PC-9 (cell line): ENCODE measurements around the gene CTSW. TPM values are rescaled to one million over a fixed set of nuclear protein-coding genes. Genes with fewer than 3 reads are reported as not detected.
A peak's percentile ranks its signal among the peaks of the same experiment; 100 is the strongest.

Experiments
- BruUV-seq: library from RNA; stranded (reverse); fragments of 400-500 nt; replicated peaks from 2 replicates; lab custom pipeline; 2021; lab: Mats Ljungman, UMichigan
- CTCF ChIA-PET: fragments of 300-600 bp; sonication (Branson Sonifier 250); formaldehyde crosslinking; loops from one replicate; lab custom pipeline; 2022; ENCODE audit warnings: antibody characterized with exemption; lab: Charles Lee
- POLR2A ChIA-PET: fragments of 300-600 bp; sonication (Branson Sonifier 250); formaldehyde crosslinking; loops from one replicate; lab custom pipeline; 2022; ENCODE audit warnings: antibody characterized with exemption; ENCODE audit not compliant: unreplicated experiment; lab: Charles Lee
- DNase-seq, 2 experiments: peaks; one replicate each; pipeline versions ENCODE4 v3.0.0 to v3.0.0-alpha.2; 2015 to 2022; ENCODE audit warnings: mixed read lengths in 1 of 2
- H2AFZ ChIP-seq: fragments of 200-600 bp; sonication (generic); 2 replicates; pipeline ENCODE4 v1.8.1; 2017; ENCODE audit warnings: antibody characterized with exemption
- H3F3A ChIP-seq: fragments of 200-600 bp; sonication (generic); 2 replicates; pipeline ENCODE4 v1.8.1; 2017; ENCODE audit warnings: antibody characterized with exemption, mild to moderate bottlenecking, low read depth; ENCODE audit not compliant: insufficient read depth
- H3K27ac ChIP-seq: fragments of 200-600 bp; sonication (generic); 2 replicates; pipeline ENCODE4 v1.6.1; 2016; ENCODE audit warnings: mixed run types
- H3K27me3 ChIP-seq: fragments of 200-600 bp; sonication (generic); 2 replicates; pipeline ENCODE4 v1.6.1; 2016; ENCODE audit warnings: low read depth, mixed run types; ENCODE audit not compliant: insufficient read depth
- H3K36me3 ChIP-seq: fragments of 200-600 bp; sonication (generic); 2 replicates; pipeline ENCODE4 v1.6.1; 2016; ENCODE audit warnings: low read depth, mixed run types
- H3K4me1 ChIP-seq: fragments of 200-600 bp; sonication (generic); replicated peaks from 2 replicates; pipeline ENCODE4 v1.6.1; 2016; ENCODE audit warnings: mixed run types; ENCODE audit not compliant: insufficient read depth
- H3K4me2 ChIP-seq: fragments of 200-600 bp; sonication (generic); 2 replicates; pipeline ENCODE4 v1.6.1; 2017; ENCODE audit warnings: mixed run types
- H3K4me3 ChIP-seq: fragments of 200-600 bp; sonication (generic); 2 replicates; pipeline ENCODE4 v1.6.1; 2016; ENCODE audit warnings: mixed run types
- H3K79me2 ChIP-seq: fragments of 200-600 bp; sonication (generic); 2 replicates; pipeline ENCODE4 v1.6.1; 2017; ENCODE audit warnings: low read depth, mixed run types
- H3K9me2 ChIP-seq: fragments of 200-600 bp; sonication (generic); 2 replicates; pipeline ENCODE4 v1.8.1; 2017; ENCODE audit warnings: mild to moderate bottlenecking; ENCODE audit not compliant: insufficient read depth
- H3K9me3 ChIP-seq: fragments of 200-600 bp; sonication (generic); 2 replicates; pipeline ENCODE4 v1.8.1; 2016; ENCODE audit warnings: low read depth; ENCODE audit not compliant: insufficient read depth
- H4K20me1 ChIP-seq: fragments of 200-600 bp; sonication (generic); 2 replicates; pipeline ENCODE4 v1.8.1; 2017; ENCODE audit not compliant: insufficient read depth
- EZH2 ChIP-seq: fragments of 200-600 bp; sonication (generic); IDR thresholded peaks from 2 replicates; pipeline ENCODE4 v1.8.0; 2017; ENCODE audit warnings: antibody characterized with exemption, low read depth
- intact Hi-C: fragments of 100-400 bp; cut with micrococcal nuclease; formaldehyde crosslinking; loops from one replicate; pipeline ENCODE4 v1.10.0; 2022; ENCODE audit not compliant: unreplicated experiment
- total RNA-seq: library from RNA; stranded (reverse); gene quantifications from 2 replicates; pipeline ENCODE4 v1.2.3, GENCODE V29; 2021
- TF ChIP-seq, protein P1 (sequence below): fragments of 200-600 bp; sonication (generic); conservative IDR thresholded peaks from 2 replicates; pipeline ENCODE4 v1.6.1; 2017; ENCODE audit warnings: mixed run types, antibody characterized with exemption, mild to moderate bottlenecking, moderate library complexity

Gene CTSW
- total RNA-seq, 1 experiment from 2014 or later: not detected

DNA sequence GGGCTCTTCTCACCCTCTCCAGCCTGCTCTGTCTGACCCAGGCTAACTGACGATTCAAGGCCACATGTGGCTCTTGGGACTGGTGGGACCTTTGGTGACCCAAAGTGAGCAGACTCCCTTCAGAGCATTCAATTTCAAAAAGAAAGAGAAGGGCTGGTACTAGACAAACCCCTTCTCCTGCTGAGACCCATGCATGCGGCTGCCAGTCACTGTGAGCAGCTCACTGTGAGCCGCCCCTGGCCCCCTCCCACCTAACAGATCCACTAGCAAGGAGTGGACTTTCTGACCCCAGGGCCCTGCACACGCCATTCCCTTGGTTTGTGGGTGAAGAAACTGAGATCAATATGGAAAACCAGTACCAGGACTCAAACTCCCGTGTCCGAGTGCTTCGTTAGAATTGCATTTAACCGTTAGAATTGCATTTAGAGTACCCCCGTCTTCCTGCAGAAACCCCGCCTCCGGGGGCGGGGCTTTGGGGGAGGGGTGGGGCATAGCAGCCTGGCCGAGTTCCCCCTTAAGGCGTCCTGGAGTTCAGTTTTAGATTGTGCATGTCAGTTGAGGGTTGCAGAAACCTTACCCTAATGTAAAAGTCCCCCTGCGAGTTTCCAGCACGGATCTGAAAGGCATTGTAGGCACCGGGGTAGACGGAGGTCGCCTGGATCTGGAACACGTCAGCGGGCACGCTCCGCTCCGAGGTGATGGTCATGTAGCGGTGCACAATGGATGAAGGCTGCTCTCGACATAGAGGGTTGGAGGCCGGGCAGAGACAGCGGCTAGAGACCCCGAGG, 12.2 kb upstream of the CTSW start:
- Histone ChIP-seq H3F3A (peaks cover 35% of the 10 kb centered on the region), H3K4me3 (no peak overlapping the region), H3K9me2 (no peaks in the 10 kb centered on the region), H4K20me1 (no peaks in the 10 kb centered on the region; the same call in 1 of the 2 replicates), H3K9me3 (no peaks in the 10 kb centered on the region), H3K4me2 (no peak overlapping the region), H3K4me1 (no peaks in the 10 kb centered on the region), H3K79me2 (peaks cover 7% of the 10 kb centered on the region), H3K27me3 (no peaks in the 10 kb centered on the region), H3K36me3 (peaks cover 16% of the 10 kb centered on the region), H3K27ac (no peak overlapping the region), H2AFZ (no peak overlapping the region)
- DNase-seq: no peak
- intact Hi-C loops: no loop called here
- ChIA-PET POLR2A (no interaction called here), CTCF (no interaction called here)
- no peak for TF ChIP-seq EZH2
- TF ChIP-seq, protein P1, sequence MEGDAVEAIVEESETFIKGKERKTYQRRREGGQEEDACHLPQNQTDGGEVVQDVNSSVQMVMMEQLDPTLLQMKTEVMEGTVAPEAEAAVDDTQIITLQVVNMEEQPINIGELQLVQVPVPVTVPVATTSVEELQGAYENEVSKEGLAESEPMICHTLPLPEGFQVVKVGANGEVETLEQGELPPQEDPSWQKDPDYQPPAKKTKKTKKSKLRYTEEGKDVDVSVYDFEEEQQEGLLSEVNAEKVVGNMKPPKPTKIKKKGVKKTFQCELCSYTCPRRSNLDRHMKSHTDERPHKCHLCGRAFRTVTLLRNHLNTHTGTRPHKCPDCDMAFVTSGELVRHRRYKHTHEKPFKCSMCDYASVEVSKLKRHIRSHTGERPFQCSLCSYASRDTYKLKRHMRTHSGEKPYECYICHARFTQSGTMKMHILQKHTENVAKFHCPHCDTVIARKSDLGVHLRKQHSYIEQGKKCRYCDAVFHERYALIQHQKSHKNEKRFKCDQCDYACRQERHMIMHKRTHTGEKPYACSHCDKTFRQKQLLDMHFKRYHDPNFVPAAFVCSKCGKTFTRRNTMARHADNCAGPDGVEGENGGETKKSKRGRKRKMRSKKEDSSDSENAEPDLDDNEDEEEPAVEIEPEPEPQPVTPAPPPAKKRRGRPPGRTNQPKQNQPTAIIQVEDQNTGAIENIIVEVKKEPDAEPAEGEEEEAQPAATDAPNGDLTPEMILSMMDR: no peak
- BruUV-seq: no TSS peak

DNA sequence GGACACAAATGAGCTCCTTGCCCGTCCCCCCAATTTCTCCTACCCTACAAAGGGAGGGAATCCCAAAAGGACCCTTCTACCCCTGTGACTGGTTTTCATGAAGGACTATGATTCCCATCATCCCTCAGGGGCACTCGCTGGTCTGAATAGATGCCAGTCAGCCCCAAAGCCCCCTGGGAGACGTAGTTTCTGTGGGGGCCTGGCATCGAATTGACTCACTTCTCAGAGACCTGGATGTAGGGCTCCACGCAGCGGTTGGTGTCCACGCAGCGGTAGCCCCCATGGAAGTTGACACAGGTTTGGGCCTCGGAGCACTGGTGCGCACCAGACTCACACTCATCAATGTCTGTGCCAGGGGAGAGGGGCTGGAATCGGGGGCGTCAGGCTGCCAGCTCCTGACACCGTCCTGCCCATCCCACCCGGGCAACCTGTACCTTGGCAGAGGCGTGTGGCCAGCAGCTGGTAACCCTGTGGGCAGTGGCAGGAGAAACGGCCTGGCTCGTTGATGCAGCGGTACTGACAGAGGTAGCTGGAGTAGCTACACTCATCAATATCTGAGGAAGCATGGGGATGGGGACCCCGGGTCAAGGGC, 11.5 kb upstream of the CTSW start:
- Histone ChIP-seq H3K9me3 (no peaks in the 10 kb centered on the region), H3K27ac (no peak overlapping the region), H3K36me3 (peaks cover 15% of the 10 kb centered on the region), H3F3A (peaks cover 35% of the 10 kb centered on the region), H4K20me1 (no peaks in the 10 kb centered on the region; the same call in 1 of the 2 replicates), H2AFZ (no peak overlapping the region), H3K4me3 (no peak overlapping the region), H3K9me2 (no peaks in the 10 kb centered on the region), H3K4me1 (peaks cover 4% of the 10 kb centered on the region; the same call in 1 of the 2 replicates), H3K79me2 (peaks cover under 1% of the 10 kb centered on the region; the same call in 1 of the 2 replicates), H3K27me3 (no peaks in the 10 kb centered on the region), H3K4me2 (no peak overlapping the region)
- intact Hi-C loops: no loop called here
- ChIA-PET CTCF (no interaction called here), POLR2A (no interaction called here)
- TF ChIP-seq EZH2: no peak
- TF ChIP-seq, protein P1: no peak
- no peak for DNase-seq
- no TSS peak for BruUV-seq

DNA sequence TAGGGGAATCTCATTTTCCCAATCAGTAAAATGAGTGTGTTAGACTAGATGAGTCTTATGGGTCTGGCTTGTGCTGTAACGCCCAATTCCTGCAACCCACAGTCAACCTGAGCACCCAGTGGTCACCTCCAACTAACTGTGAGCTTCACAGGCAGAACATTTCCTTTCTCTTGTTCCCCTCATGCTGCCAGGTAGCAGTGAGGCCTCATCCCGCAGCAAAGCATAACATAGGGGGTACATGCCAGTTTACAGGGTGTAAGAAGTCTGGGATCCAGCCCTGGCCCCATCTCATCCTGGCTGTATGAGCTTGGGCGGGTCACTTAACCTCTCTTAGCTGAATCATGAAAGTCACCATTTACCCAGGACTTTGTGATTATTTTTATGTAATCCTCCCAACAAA, 10.7 kb upstream of the CTSW start:
- ChIA-PET POLR2A (interaction anchor here (0.7 kb wide), 1 partner anchor 11 kb away, joined by 5 read pairs; no protein-coding TSS in a partner anchor), CTCF (no interaction called here)
- no peak overlapping the region for H3K4me2 ChIP-seq
- no peaks in the 10 kb centered on the region; the same call in 1 of the 2 replicates for H4K20me1 ChIP-seq
- H3K9me2 ChIP-seq: no peaks in the 10 kb centered on the region
- H3F3A ChIP-seq: peaks cover 37% of the 10 kb centered on the region
- H3K36me3 ChIP-seq: peaks cover 13% of the 10 kb centered on the region
- TF ChIP-seq, protein P1: no peak
- TF ChIP-seq EZH2: no peak
- no peaks in the 10 kb centered on the region; the same call in 1 of the 2 replicates for H3K79me2 ChIP-seq
- H3K27me3 ChIP-seq: no peaks in the 10 kb centered on the region
- BruUV-seq: TSS peak; percentile 6
- no peak for DNase-seq
- no peak overlapping the region for H3K4me3 ChIP-seq
- intact Hi-C loops: no loop called here
- peaks cover 4% of the 10 kb centered on the region; the same call in 1 of the 2 replicates for H3K4me1 ChIP-seq
- H2AFZ ChIP-seq: no peak overlapping the region
- H3K27ac ChIP-seq: no peak overlapping the region
- no peaks in the 10 kb centered on the region for H3K9me3 ChIP-seq
